ENCODE results near the gene FABP6. TPM values are rescaled to one million over a fixed set of nuclear protein-coding genes. Genes with fewer than 3 reads are reported as not detected.
A peak's percentile ranks its signal among the peaks of the same experiment; 100 is the strongest.

Gene FABP6
- total RNA-seq, 3 donors from 2014 or later: not detected

DNA sequence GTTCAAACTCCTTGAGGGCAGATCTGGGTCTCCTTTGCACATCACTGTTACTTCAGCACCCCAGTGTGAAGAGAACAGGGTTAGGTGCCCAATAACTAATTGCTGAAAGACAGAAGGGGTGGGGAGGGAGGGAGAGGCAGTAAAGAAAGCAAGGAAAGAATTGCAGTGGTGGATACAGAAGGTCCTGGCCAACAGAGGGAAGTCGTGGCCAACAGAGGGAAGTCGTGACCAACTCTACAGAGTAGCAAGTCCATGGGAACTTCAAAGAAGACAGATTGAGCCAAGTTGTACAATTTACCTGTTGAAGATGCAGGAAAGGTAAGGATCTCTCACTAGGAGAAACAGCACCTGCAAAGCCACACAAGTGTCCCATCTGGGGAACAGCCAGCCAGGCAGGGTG, 56.0 kb downstream of the FABP6 start:
- Histone ChIP-seq H3K27ac (no peak overlapping the region), H3K36me3 (no peaks in the 10 kb centered on the region), H3K9me3 (no peaks in the 10 kb centered on the region), H3K27me3 (no peaks in the 10 kb centered on the region), H3K4me3 (no peak overlapping the region), H3K4me1 (peaks cover 9 to 10% of the 10 kb centered on the region in 2 donors)
- intact Hi-C loops (cut with DNase I; ENCODE audit: low total_unique reads): no loop called here
- no peak for DNase-seq (ENCODE audit: low spot score in 2 of 2)
- TF ChIP-seq POLR2AphosphoS5 (IDR thresholded peaks at IDR 0.05) (no peak), POLR2A (IDR thresholded peaks at IDR 0.05) (no peak)
- TF ChIP-seq, protein P1, sequence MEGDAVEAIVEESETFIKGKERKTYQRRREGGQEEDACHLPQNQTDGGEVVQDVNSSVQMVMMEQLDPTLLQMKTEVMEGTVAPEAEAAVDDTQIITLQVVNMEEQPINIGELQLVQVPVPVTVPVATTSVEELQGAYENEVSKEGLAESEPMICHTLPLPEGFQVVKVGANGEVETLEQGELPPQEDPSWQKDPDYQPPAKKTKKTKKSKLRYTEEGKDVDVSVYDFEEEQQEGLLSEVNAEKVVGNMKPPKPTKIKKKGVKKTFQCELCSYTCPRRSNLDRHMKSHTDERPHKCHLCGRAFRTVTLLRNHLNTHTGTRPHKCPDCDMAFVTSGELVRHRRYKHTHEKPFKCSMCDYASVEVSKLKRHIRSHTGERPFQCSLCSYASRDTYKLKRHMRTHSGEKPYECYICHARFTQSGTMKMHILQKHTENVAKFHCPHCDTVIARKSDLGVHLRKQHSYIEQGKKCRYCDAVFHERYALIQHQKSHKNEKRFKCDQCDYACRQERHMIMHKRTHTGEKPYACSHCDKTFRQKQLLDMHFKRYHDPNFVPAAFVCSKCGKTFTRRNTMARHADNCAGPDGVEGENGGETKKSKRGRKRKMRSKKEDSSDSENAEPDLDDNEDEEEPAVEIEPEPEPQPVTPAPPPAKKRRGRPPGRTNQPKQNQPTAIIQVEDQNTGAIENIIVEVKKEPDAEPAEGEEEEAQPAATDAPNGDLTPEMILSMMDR (IDR thresholded peaks at IDR 0.05): no peak

DNA sequence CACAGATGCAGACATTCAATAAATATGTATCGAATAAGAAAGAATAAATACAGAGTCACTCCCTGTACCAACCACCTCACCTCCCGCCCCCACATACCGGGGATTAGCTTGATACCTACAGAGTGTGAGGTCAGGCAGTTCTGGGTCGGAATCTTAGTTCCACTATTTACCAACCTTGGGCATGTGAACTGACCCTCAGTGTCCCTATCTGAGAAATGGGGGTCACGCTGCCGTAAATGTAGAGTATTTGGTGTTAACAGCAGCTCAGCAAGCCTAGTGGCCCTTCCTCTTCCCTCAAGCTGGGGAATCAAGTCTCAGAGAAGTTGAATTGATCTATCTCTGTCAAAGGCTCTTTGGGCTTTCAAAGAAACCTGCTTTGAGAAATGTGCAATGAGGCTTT, 57.6 kb downstream of the FABP6 start:
- Histone ChIP-seq H3K9me3 (no peaks in the 10 kb centered on the region), H3K27me3 (no peaks in the 10 kb centered on the region), H3K36me3 (no peaks in the 10 kb centered on the region), H3K4me3 (no peak overlapping the region), H3K4me1 (peaks cover 9 to 10% of the 10 kb centered on the region in 2 donors), H3K27ac (peak overlapping the region; percentile 74 to 80)
- intact Hi-C loops (cut with DNase I; ENCODE audit: low total_unique reads): no loop called here
- DNase-seq (ENCODE audit: low spot score in 2 of 2): peak in 1 of 2 donors; percentile 36
- TF ChIP-seq POLR2A (IDR thresholded peaks at IDR 0.05) (no peak), POLR2AphosphoS5 (IDR thresholded peaks at IDR 0.05) (no peak)
- TF ChIP-seq, protein P1 (IDR thresholded peaks at IDR 0.05): no peak

DNA sequence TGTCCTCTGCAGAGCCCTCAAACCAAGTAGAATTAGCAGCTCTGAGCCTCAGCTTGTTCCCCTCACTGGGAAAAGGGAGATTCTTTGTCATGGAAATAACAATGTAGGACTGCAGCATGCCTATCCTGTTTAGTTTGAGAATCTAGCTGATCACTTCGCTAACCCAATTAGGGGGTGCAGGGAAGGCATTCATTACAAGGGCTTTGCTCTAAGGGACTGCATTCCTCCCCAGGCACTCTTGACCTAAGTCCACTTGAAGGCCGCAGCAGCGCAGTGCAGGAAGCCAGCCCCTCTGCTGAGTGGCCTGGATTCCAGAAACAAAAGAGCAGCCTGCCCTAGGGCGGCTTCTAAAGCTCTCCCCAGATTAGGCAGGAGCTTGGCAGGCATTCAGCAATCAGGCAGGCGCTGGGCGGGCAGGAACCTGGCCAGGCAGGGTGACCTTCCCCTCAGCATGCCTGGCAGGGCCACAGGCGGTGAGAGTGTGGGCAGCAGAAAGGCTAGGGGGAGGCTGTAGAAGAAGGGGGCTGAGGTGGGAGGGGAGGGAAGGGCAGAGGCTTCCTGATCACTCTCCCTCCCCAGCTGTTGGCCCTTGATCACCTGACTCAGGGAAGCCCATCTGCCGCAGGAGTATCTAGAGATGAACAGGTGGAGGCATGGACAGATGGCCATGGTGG, 58.2 kb downstream of the FABP6 start:
- Histone ChIP-seq H3K4me1 (peaks cover 9 to 10% of the 10 kb centered on the region in 2 donors), H3K27ac (peak overlapping the region; percentile 74 to 80)
- peak; percentile 51 to 52 for DNase-seq (ENCODE audit: low spot score in 2 of 2)

More for the DNA sequence above, 58.2 kb downstream of the FABP6 start:
- intact Hi-C loops (cut with DNase I; ENCODE audit: low total_unique reads): no loop called here
- Histone ChIP-seq H3K27me3 (no peaks in the 10 kb centered on the region), H3K4me3 (peak overlapping the region in 1 of 3 donors; percentile 5), H3K36me3 (no peaks in the 10 kb centered on the region), H3K9me3 (no peaks in the 10 kb centered on the region)
- TF ChIP-seq, protein P1 (IDR thresholded peaks at IDR 0.05): no peak
- TF ChIP-seq POLR2AphosphoS5 (IDR thresholded peaks at IDR 0.05) (no peak), POLR2A (IDR thresholded peaks at IDR 0.05) (no peak)

Other genes with a start within 250 kb of the FABP6 start
- gene TTC1, start 220.4 kb upstream of the FABP6 start, total RNA-seq: 10 to 100 TPM; 36.3 to 45.2 (median 41.0) TPM
- gene PWWP2A, start 110.1 kb upstream of the FABP6 start, total RNA-seq: 10 to 100 TPM; 29.8 to 45.8 (median 39.3) TPM
- 1 to 10 TPM in 2 of 3 donors, under 1 TPM in 1; 0.32 to 4.2 (median 3.6) TPM for gene CCNJL, start 83.1 kb downstream of the FABP6 start, total RNA-seq
- under 1 TPM; under 0.01 to 0.48 (median 0.44) TPM for gene C1QTNF2, start 141.1 kb downstream of the FABP6 start, total RNA-seq
- gene FAM200C, start 170.5 kb downstream of the FABP6 start, total RNA-seq: 1 to 10 TPM; 2.7 to 5.6 (median 5.6) TPM
- gene SLU7, start 189.6 kb downstream of the FABP6 start, total RNA-seq: 10 to 100 TPM; 77.0 to 88.3 (median 86.3) TPM
- gene PTTG1, start 192.3 kb downstream of the FABP6 start, total RNA-seq: 10 to 100 TPM; 12.5 to 17.7 (median 13.8) TPM